OCI-LY7 (cell line): ENCODE data around the gene IFITM10. TPM values are rescaled to one million over a fixed set of nuclear protein-coding genes. Genes with fewer than 3 reads are reported as not detected.

ENCODE experiments used
- BruUV-seq: library from RNA; stranded (reverse); fragments of 400-500 nt; replicated peaks from 2 replicates; lab custom pipeline; 2021; lab: Mats Ljungman, UMichigan
- CTCF ChIA-PET: fragments of 300-600 bp; sonication (Branson Sonifier 250); formaldehyde crosslinking; loops from one replicate; lab custom pipeline; 2022; ENCODE audit warnings: antibody characterized with exemption; ENCODE audit not compliant: unreplicated experiment; lab: Charles Lee
- POLR2A ChIA-PET: fragments of 300-600 bp; sonication (Branson Sonifier 250); formaldehyde crosslinking; loops from one replicate; lab custom pipeline; 2022; ENCODE audit warnings: antibody characterized with exemption; lab: Charles Lee
- DNase-seq: peaks from one replicate; pipeline ENCODE4 v3.0.0-alpha.2; 2015; ENCODE audit warnings: low spot score
- H2AFZ ChIP-seq: fragments of 200-600 bp; sonication (generic), shearing (Covaris generic); 2 replicates; pipeline ENCODE4 v1.6.1; 2014; ENCODE audit warnings: mild to moderate bottlenecking, antibody characterized with exemption, low read length, moderate library complexity
- H3K27ac ChIP-seq: fragments of 200-600 bp; sonication (generic); 2 replicates; pipeline ENCODE4 v1.5.1; 2014; ENCODE audit warnings: mixed run types, low read depth, mild to moderate bottlenecking, moderate library complexity, low read length, inconsistent platforms; ENCODE audit not compliant: poor library complexity, severe bottlenecking
- H3K36me3 ChIP-seq: fragments of 200-600 bp; sonication (generic); 2 replicates; pipeline ENCODE4 v1.6.1; 2014; ENCODE audit warnings: mild to moderate bottlenecking, antibody characterized with exemption, low read length, moderate library complexity, mixed read lengths; ENCODE audit not compliant: insufficient read depth
- H3K4me1 ChIP-seq: fragments of 200-600 bp; sonication (generic); 2 replicates; pipeline ENCODE4 v1.5.1; 2014; ENCODE audit warnings: mild to moderate bottlenecking, low read length; ENCODE audit not compliant: insufficient read depth, poor library complexity, severe bottlenecking
- H3K4me2 ChIP-seq: fragments of 200-600 bp; sonication (generic); 2 replicates; pipeline ENCODE4 v1.6.1; 2014; ENCODE audit warnings: mild to moderate bottlenecking, low read length
- H3K4me3 ChIP-seq: fragments of 200-600 bp; sonication (generic); 2 replicates; pipeline ENCODE4 v1.5.1; 2014; ENCODE audit warnings: mild to moderate bottlenecking, low read depth, low read length; ENCODE audit not compliant: poor library complexity, severe bottlenecking
- H3K79me2 ChIP-seq: fragments of 200-600 bp; sonication (generic); 2 replicates; pipeline ENCODE4 v1.6.1; 2016; ENCODE audit warnings: low read depth, mild to moderate bottlenecking, low read length, moderate library complexity, mixed read lengths; ENCODE audit not compliant: insufficient read depth
- H3K9me2 ChIP-seq: fragments of 200-600 bp; sonication (generic); 2 replicates; pipeline ENCODE4 v1.6.1; 2016; ENCODE audit warnings: mild to moderate bottlenecking, low read length, mixed read lengths; ENCODE audit not compliant: insufficient read depth
- H3K9me3 ChIP-seq: fragments of 200-600 bp; sonication (generic); 2 replicates; pipeline ENCODE4 v1.6.1; 2014; ENCODE audit warnings: mild to moderate bottlenecking, mixed run types, low read length, mixed read lengths
- H4K20me1 ChIP-seq: fragments of 200-600 bp; sonication (generic); 2 replicates; pipeline ENCODE4 v1.6.1; 2014; ENCODE audit warnings: mild to moderate bottlenecking, antibody characterized with exemption, low read length, moderate library complexity, mixed read lengths; ENCODE audit not compliant: insufficient read depth
- CTCF ChIP-seq: fragments of 200-600 bp; sonication (generic); conservative IDR thresholded peaks from 2 replicates; pipeline ENCODE4 v1.5.1; 2014; ENCODE audit warnings: mild to moderate bottlenecking, antibody characterized with exemption, low read length, moderate library complexity, mixed read lengths
- EZH2phosphoT487 ChIP-seq: fragments of 200-600 bp; sonication (generic); IDR thresholded peaks from 2 replicates; pipeline ENCODE4 v1.6.1; 2018; ENCODE audit warnings: low read depth, borderline replicate concordance, mild to moderate bottlenecking, mixed run types, antibody characterized with exemption, low read length, moderate library complexity, mixed read lengths
- intact Hi-C: fragments of 100-400 bp; cut with micrococcal nuclease; formaldehyde crosslinking; loops from one replicate; pipeline ENCODE4 v1.10.0; 2022; ENCODE audit not compliant: unreplicated experiment
- total RNA-seq, 2 experiments: library from RNA; depleted of rRNA in 1 of 2; stranded (reverse); fragments of >200 nt in 1 of 2; shearing (Covaris generic) in 1 of 2; gene quantifications; 2 replicates each; pipeline ENCODE4 v1.2.3, GENCODE V29; 2014 to 2022

The IFITM10 gene
- total RNA-seq, 2 experiments from 2014 or later: 0.30 to 0.38 TPM

- Histone ChIP-seq H3K9me3 (no peaks in the 10 kb centered on the region), H4K20me1 (no peaks in the 10 kb centered on the region), H3K27ac (no peak overlapping the region), H3K4me3 (no peak overlapping the region), H3K79me2 (no peaks in the 10 kb centered on the region), H2AFZ (no peak overlapping the region), H3K4me2 (no peak overlapping the region), H3K36me3 (no peaks in the 10 kb centered on the region), H3K9me2 (no peaks in the 10 kb centered on the region), H3K4me1 (peaks cover 5% of the 10 kb centered on the region)
- ChIA-PET POLR2A (no interaction called here), CTCF (no interaction called here)
- no peak for TF ChIP-seq EZH2phosphoT487
- TF ChIP-seq CTCF: no peak
- no TSS peak for BruUV-seq
- DNase-seq: no peak
- intact Hi-C loops: no loop called here
Observed at GRCh38 chr11:1773994-1774550, 23.7 kb upstream of the IFITM10 start.

- intact Hi-C loops: no loop called here
- no TSS peak for BruUV-seq
- Histone ChIP-seq H3K4me2 (no peak overlapping the region), H3K9me3 (no peaks in the 10 kb centered on the region), H3K27ac (no peak overlapping the region), H3K9me2 (no peaks in the 10 kb centered on the region), H4K20me1 (no peaks in the 10 kb centered on the region), H3K79me2 (no peaks in the 10 kb centered on the region), H3K4me3 (no peak overlapping the region), H2AFZ (no peak overlapping the region), H3K4me1 (peaks cover 5% of the 10 kb centered on the region), H3K36me3 (no peaks in the 10 kb centered on the region)
- POLR2A ChIA-PET: no interaction called here
- CTCF ChIA-PET: no interaction called here
- DNase-seq: no peak
- TF ChIP-seq EZH2phosphoT487 (no peak), CTCF (no peak)
Observed at GRCh38 chr11:1773131-1773993, 23.0 kb upstream of the IFITM10 start.
